GM23338 (cell line): ENCODE measurements around the gene SBF1. TPM values are rescaled to one million over a fixed set of nuclear protein-coding genes. Genes with fewer than 3 reads are reported as not detected.

ENCODE experiments used
- ATAC-seq: fragments of 200-7000 bp; cut with Tn5 transposase; 3 replicates; pipeline ENCODE4 v1.9.1; 2020
- DNase-seq: peaks from one replicate; pipeline ENCODE4 v3.0.0-alpha.2; 2015; ENCODE audit warnings: low spot score
- H2AFZ ChIP-seq: fragments of 200-600 bp; sonication (generic); 2 replicates; pipeline ENCODE4 v1.8.0; 2016; ENCODE audit warnings: antibody characterized with exemption, mild to moderate bottlenecking, moderate library complexity
- H3F3A ChIP-seq: fragments of 200-600 bp; sonication (generic); replicated peaks from 2 replicates; pipeline ENCODE4 v1.8.0; 2017; ENCODE audit warnings: antibody characterized with exemption, mixed run types, low read depth
- H3K27ac ChIP-seq: fragments of 200-600 bp; sonication (generic); 2 replicates; pipeline ENCODE4 v1.6.1; 2016; ENCODE audit warnings: low read depth
- H3K27me3 ChIP-seq: fragments of 200-600 bp; sonication (generic); 2 replicates; pipeline ENCODE4 v1.8.0; 2016; ENCODE audit warnings: mild to moderate bottlenecking, mixed run types, moderate library complexity; ENCODE audit not compliant: insufficient read depth
- H3K36me3 ChIP-seq: fragments of 200-600 bp; sonication (generic); 2 replicates; pipeline ENCODE4 v1.8.0; 2016; ENCODE audit warnings: mild to moderate bottlenecking; ENCODE audit not compliant: insufficient read depth
- H3K4me1 ChIP-seq: fragments of 200-600 bp; sonication (generic); 2 replicates; pipeline ENCODE4 v1.8.0; 2016; ENCODE audit warnings: mild to moderate bottlenecking, moderate library complexity; ENCODE audit not compliant: insufficient read depth
- H3K4me2 ChIP-seq: fragments of 200-600 bp; sonication (generic); 2 replicates; pipeline ENCODE4 v1.7.1; 2017; ENCODE audit warnings: mixed run types
- H3K4me3 ChIP-seq: fragments of 200-600 bp; sonication (generic); 2 replicates; pipeline ENCODE4 v1.6.1; 2016; ENCODE audit warnings: mixed run types
- H3K79me2 ChIP-seq: fragments of 200-600 bp; sonication (generic); replicated peaks from 2 replicates; pipeline ENCODE4 v1.8.0; 2017; ENCODE audit warnings: mild to moderate bottlenecking; ENCODE audit not compliant: insufficient read depth
- H3K9me2 ChIP-seq: fragments of 200-600 bp; sonication (generic); 2 replicates; pipeline ENCODE4 v1.8.0; 2017; ENCODE audit not compliant: insufficient read depth
- H4K20me1 ChIP-seq: fragments of 200-600 bp; sonication (generic); replicated peaks from 2 replicates; pipeline ENCODE4 v1.8.0; 2017; ENCODE audit warnings: mild to moderate bottlenecking; ENCODE audit not compliant: insufficient read depth
- H3K27ac Mint-ChIP-seq: 2 replicates; pipeline ENCODE4 v1.8.0; 2020; ENCODE audit warnings: inconsistent platforms, mild to moderate bottlenecking, moderate library complexity, mixed read lengths
- H3K27me3 Mint-ChIP-seq: 3 replicates; pipeline ENCODE4 v1.8.0; 2022; ENCODE audit warnings: low read depth, mild to moderate bottlenecking, moderate library complexity, mixed read lengths, inconsistent platforms; ENCODE audit not compliant: insufficient read depth, poor library complexity
- H3K36me3 Mint-ChIP-seq: 3 replicates; pipeline ENCODE4 v1.8.0; 2021; ENCODE audit warnings: low read depth, mild to moderate bottlenecking, inconsistent platforms, moderate library complexity, mixed read lengths
- H3K4me1 Mint-ChIP-seq: 3 replicates; pipeline ENCODE4 v1.8.0; 2020; ENCODE audit warnings: mild to moderate bottlenecking, inconsistent platforms, mixed read lengths
- H3K4me3 Mint-ChIP-seq: 3 replicates; pipeline ENCODE4 v1.8.0; 2021; ENCODE audit warnings: moderate library complexity, mild to moderate bottlenecking, inconsistent platforms, mixed read lengths
- H3K9me3 Mint-ChIP-seq: 3 replicates; pipeline ENCODE4 v1.8.0; 2020; ENCODE audit warnings: moderate library complexity, mild to moderate bottlenecking, inconsistent platforms, mixed read lengths
- CREB1 ChIP-seq: fragments of 250-450 bp; sonication (Bioruptor Pico); IDR thresholded peaks from 2 replicates; pipeline ENCODE4 v1.5.0; 2020; ENCODE audit warnings: low read depth, mild to moderate bottlenecking, moderate library complexity
- CTCF ChIP-seq, 2 experiments: fragments of 200-600 bp in 1 of 2; sonication (generic) in 1 of 2; conservative IDR thresholded peaks; 2 replicates each; pipeline versions ENCODE4 v1.5.1 to v1.6.1; 2016 to 2017; ENCODE audit warnings: antibody characterized with exemption in 2 of 2, low read depth in 2 of 2, mild to moderate bottlenecking in 2 of 2, moderate library complexity in 1 of 2
- EZH2 ChIP-seq: fragments of 200-600 bp; sonication (generic); IDR thresholded peaks from one replicate; pipeline ENCODE4 v1.8.0; 2017; ENCODE audit warnings: antibody characterized with exemption, mild to moderate bottlenecking, low read depth; ENCODE audit not compliant: unreplicated experiment
- JUNB ChIP-seq: IDR thresholded peaks from one replicate; pipeline ENCODE4 v1.6.1; 2016; ENCODE audit warnings: antibody characterized with exemption; ENCODE audit not compliant: unreplicated experiment
- POLR2AphosphoS5 ChIP-seq: IDR thresholded peaks from 2 replicates; pipeline ENCODE4 v1.6.1; 2016; ENCODE audit warnings: antibody characterized with exemption, low read depth
- ZNF331 ChIP-seq: fragments of 250-450 bp; sonication (Bioruptor Pico); IDR thresholded peaks from 2 replicates; pipeline ENCODE4 v1.5.0; 2020; ENCODE audit warnings: low read depth, mild to moderate bottlenecking, moderate library complexity
- polyA plus RNA-seq: library from polyadenylated mRNA; unstranded; fragments of >200 nt; fragmentation: Nextera tagmentation; extraction: Ambion mirVana; gene quantifications from 2 replicates; pipeline ENCODE4 v1.2.1, GENCODE V29; 2016
- total RNA-seq: library from RNA; depleted of rRNA; stranded (reverse); fragments of >200 nt; shearing (Covaris generic); gene quantifications from 2 replicates; pipeline ENCODE4 v1.2.3, GENCODE V29; 2014
- TF ChIP-seq, protein P1 (sequence below): fragments of 250-450 bp; sonication (Bioruptor Pico); IDR thresholded peaks from 2 replicates; pipeline ENCODE4 v1.5.0; 2020; ENCODE audit warnings: mild to moderate bottlenecking, moderate library complexity

SBF1 gene
- total and polyA plus RNA-seq, 2 experiments from 2014 or later = 26.5 to 85.4 TPM

GRCh38 chr22:50481440-50482106 lies 6.7 kb upstream of the SBF1 start, which contains the start of gene ADM2:
Gene ADM2, plus strand, starts transcription at chr22:50481543. Its CDS starts 305 bp downstream, at chr22:50481848.
- H3K9me2 ChIP-seq = no peaks in the 10 kb centered on the region
- Mint-ChIP-seq H3K36me3 (0 out of 3 replicates have a peak, but pooled peaks cover 3% of the 10 kb centered on the region), H3K9me3 (no peaks in the 10 kb centered on the region; the same call in 2 of the 3 replicates), H3K4me3 (peak within 1 kb of the TSS; percentile 79), H3K27me3 (peaks cover 33% of the 10 kb centered on the region), H3K4me1 (peaks cover 9% of the 10 kb centered on the region; the same call in 2 of the 3 replicates), H3K27ac (no peak within 1 kb of the TSS)
- H2AFZ ChIP-seq = peak within 1 kb of the TSS; percentile 99
- peak; percentile 87 for DNase-seq
- H4K20me1 ChIP-seq = no peaks in the 10 kb centered on the region
- ATAC-seq = peak; percentile 68
- H3K4me1 ChIP-seq = no peaks in the 10 kb centered on the region
- H3K4me2 ChIP-seq = peak within 1 kb of the TSS; percentile 87
- H3K27ac ChIP-seq = no peak within 1 kb of the TSS
- no peaks in the 10 kb centered on the region for H3K79me2 ChIP-seq
- H3K4me3 ChIP-seq = peak within 1 kb of the TSS; percentile 79
- no peaks in the 10 kb centered on the region for H3F3A ChIP-seq
- H3K27me3 ChIP-seq = peaks cover 23% of the 10 kb centered on the region
- no peaks in the 10 kb centered on the region for H3K36me3 ChIP-seq
- TF ChIP-seq CREB1 (CRISPR knock-in tag) (0 out of 2 replicates have a peak, but pooled peaks have one; percentile 5), CTCF (conservative IDR thresholded peaks at IDR 0.05; ENCODE audit: low read depth in 2 of 2) (no peak), POLR2AphosphoS5 (0 out of 2 replicates have a peak, but pooled peaks have one; percentile 1)

DNA sequence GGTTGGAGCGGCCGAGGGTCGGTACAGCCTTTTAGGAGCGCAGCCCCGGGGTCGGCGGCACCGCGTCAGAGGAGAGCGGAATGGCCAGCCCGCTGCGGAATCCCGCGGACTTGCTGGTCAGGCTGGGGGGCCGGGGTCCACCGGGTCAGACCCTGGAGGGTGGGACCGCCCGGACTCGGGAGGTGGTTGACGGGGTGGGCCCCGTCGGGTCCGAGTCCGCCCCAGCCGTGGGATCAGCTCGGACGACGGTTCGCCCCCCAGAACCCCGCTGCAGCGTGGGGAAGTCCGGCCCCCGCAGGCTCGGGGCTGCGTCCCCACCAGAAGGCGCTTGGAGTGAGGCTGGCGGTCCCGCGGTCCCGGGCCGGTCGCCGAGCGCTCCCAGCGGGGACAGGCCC lies 6.2 kb upstream of the SBF1 start:
- H3K4me2 ChIP-seq = peak overlapping the region; percentile 87
- Mint-ChIP-seq H3K4me1 (peaks cover 10% of the 10 kb centered on the region; the same call in 2 of the 3 replicates), H3K27me3 (peaks cover 36% of the 10 kb centered on the region), H3K4me3 (peak overlapping the region; percentile 75), H3K9me3 (no peaks in the 10 kb centered on the region; the same call in 2 of the 3 replicates), H3K27ac (no peak overlapping the region), H3K36me3 (0 out of 3 replicates have a peak, but pooled peaks cover 3% of the 10 kb centered on the region)
- H3F3A ChIP-seq = no peaks in the 10 kb centered on the region
- H2AFZ ChIP-seq = peak overlapping the region; percentile 99
- no peaks in the 10 kb centered on the region for H3K4me1 ChIP-seq
- H3K36me3 ChIP-seq = no peaks in the 10 kb centered on the region
- H3K79me2 ChIP-seq = no peaks in the 10 kb centered on the region
- H3K27me3 ChIP-seq = peaks cover 23% of the 10 kb centered on the region
- no peaks in the 10 kb centered on the region for H3K9me2 ChIP-seq
- TF ChIP-seq, protein P1, sequence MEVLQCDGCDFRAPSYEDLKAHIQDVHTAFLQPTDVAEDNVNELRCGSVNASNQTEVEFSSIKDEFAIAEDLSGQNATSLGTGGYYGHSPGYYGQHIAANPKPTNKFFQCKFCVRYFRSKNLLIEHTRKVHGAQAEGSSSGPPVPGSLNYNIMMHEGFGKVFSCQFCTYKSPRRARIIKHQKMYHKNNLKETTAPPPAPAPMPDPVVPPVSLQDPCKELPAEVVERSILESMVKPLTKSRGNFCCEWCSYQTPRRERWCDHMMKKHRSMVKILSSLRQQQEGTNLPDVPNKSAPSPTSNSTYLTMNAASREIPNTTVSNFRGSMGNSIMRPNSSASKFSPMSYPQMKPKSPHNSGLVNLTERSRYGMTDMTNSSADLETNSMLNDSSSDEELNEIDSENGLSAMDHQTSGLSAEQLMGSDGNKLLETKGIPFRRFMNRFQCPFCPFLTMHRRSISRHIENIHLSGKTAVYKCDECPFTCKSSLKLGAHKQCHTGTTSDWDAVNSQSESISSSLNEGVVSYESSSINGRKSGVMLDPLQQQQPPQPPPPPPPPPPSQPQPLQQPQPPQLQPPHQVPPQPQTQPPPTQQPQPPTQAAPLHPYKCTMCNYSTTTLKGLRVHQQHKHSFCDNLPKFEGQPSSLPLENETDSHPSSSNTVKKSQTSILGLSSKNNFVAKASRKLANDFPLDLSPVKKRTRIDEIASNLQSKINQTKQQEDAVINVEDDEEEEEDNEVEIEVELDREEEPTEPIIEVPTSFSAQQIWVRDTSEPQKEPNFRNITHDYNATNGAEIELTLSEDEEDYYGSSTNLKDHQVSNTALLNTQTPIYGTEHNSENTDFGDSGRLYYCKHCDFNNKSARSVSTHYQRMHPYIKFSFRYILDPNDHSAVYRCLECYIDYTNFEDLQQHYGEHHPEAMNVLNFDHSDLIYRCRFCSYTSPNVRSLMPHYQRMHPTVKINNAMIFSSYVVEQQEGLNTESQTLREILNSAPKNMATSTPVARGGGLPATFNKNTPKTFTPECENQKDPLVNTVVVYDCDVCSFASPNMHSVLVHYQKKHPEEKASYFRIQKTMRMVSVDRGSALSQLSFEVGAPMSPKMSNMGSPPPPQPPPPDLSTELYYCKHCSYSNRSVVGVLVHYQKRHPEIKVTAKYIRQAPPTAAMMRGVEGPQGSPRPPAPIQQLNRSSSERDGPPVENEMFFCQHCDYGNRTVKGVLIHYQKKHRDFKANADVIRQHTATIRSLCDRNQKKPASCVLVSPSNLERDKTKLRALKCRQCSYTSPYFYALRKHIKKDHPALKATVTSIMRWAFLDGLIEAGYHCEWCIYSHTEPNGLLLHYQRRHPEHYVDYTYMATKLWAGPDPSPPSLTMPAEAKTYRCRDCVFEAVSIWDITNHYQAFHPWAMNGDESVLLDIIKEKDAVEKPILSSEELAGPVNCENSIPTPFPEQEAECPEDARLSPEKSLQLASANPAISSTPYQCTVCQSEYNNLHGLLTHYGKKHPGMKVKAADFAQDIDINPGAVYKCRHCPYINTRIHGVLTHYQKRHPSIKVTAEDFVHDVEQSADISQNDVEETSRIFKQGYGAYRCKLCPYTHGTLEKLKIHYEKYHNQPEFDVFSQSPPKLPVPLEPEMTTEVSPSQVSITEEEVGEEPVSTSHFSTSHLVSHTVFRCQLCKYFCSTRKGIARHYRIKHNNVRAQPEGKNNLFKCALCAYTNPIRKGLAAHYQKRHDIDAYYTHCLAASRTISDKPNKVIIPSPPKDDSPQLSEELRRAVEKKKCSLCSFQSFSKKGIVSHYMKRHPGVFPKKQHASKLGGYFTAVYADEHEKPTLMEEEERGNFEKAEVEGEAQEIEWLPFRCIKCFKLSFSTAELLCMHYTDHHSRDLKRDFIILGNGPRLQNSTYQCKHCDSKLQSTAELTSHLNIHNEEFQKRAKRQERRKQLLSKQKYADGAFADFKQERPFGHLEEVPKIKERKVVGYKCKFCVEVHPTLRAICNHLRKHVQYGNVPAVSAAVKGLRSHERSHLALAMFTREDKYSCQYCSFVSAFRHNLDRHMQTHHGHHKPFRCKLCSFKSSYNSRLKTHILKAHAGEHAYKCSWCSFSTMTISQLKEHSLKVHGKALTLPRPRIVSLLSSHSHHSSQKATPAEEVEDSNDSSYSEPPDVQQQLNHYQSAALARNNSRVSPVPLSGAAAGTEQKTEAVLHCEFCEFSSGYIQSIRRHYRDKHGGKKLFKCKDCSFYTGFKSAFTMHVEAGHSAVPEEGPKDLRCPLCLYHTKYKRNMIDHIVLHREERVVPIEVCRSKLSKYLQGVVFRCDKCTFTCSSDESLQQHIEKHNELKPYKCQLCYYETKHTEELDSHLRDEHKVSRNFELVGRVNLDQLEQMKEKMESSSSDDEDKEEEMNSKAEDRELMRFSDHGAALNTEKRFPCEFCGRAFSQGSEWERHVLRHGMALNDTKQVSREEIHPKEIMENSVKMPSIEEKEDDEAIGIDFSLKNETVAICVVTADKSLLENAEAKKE (CRISPR knock-in tag) = no peak
- TF ChIP-seq ZNF331 (CRISPR knock-in tag) (no peak), CREB1 (CRISPR knock-in tag) (no peak), POLR2AphosphoS5 (no peak), EZH2 (peak; percentile 44), JUNB (no peak)
- peak overlapping the region; percentile 79 for H3K4me3 ChIP-seq
- no peak overlapping the region for H3K27ac ChIP-seq
- peak; percentile 57 for DNase-seq
- ATAC-seq = peak; percentile 16
- H4K20me1 ChIP-seq = no peaks in the 10 kb centered on the region
